Immature natural killer cell (primary cell): ENCODE results near the gene TCF7L2. TPM values are rescaled to one million over a fixed set of nuclear protein-coding genes. Genes with fewer than 3 reads are reported as not detected.

Experiments used
- DNase-seq, 3 donors: peaks; one replicate each; pipeline ENCODE4 v3.0.0; 2022; ENCODE audit warnings: mixed read lengths in 1 of 3
- H3K27ac Mint-ChIP-seq, 6 donors: one replicate each; pipeline ENCODE4 v1.8.0; 2020; ENCODE audit warnings: mixed read lengths in 6 of 6, mild to moderate bottlenecking in 5 of 6, inconsistent platforms in 4 of 6, moderate library complexity in 3 of 6
- H3K27me3 Mint-ChIP-seq, 3 donors: one replicate each; pipeline ENCODE4 v1.8.0; 2020 to 2021; ENCODE audit warnings: low read depth in 3 of 3, mild to moderate bottlenecking in 3 of 3, mixed read lengths in 3 of 3, moderate library complexity in 3 of 3, inconsistent platforms in 1 of 3
- H3K36me3 Mint-ChIP-seq, 3 donors: one replicate each; pipeline ENCODE4 v1.8.0; 2020; ENCODE audit warnings: mixed read lengths in 3 of 3, inconsistent platforms in 2 of 3, mild to moderate bottlenecking in 2 of 3
- H3K4me1 Mint-ChIP-seq, 2 donors: one replicate each; pipeline ENCODE4 v1.8.0; 2020; ENCODE audit warnings: inconsistent platforms in 2 of 2, mild to moderate bottlenecking in 2 of 2, mixed read lengths in 2 of 2, moderate library complexity in 1 of 2
- H3K4me3 Mint-ChIP-seq, 5 donors: one replicate each; pipeline ENCODE4 v1.8.0; 2020; ENCODE audit warnings: mild to moderate bottlenecking in 5 of 5, mixed read lengths in 5 of 5, inconsistent platforms in 3 of 5, moderate library complexity in 3 of 5
- H3K9me3 Mint-ChIP-seq, 6 donors: one replicate each; pipeline ENCODE4 v1.8.0; 2020; ENCODE audit warnings: mild to moderate bottlenecking in 6 of 6, mixed read lengths in 6 of 6, inconsistent platforms in 4 of 6, moderate library complexity in 3 of 6
- polyA plus RNA-seq, 3 donors: library from polyadenylated mRNA; unstranded; fragments of 300-500 nt; fragmentation: Illumina TruSeq; gene quantifications; one replicate each; pipeline ENCODE4 v1.2.3, GENCODE V29; 2021

The TCF7L2 gene
- polyA plus RNA-seq, 3 donors from 2014 or later = 0.83 to 1.8 TPM; not detected in 1

DNA sequence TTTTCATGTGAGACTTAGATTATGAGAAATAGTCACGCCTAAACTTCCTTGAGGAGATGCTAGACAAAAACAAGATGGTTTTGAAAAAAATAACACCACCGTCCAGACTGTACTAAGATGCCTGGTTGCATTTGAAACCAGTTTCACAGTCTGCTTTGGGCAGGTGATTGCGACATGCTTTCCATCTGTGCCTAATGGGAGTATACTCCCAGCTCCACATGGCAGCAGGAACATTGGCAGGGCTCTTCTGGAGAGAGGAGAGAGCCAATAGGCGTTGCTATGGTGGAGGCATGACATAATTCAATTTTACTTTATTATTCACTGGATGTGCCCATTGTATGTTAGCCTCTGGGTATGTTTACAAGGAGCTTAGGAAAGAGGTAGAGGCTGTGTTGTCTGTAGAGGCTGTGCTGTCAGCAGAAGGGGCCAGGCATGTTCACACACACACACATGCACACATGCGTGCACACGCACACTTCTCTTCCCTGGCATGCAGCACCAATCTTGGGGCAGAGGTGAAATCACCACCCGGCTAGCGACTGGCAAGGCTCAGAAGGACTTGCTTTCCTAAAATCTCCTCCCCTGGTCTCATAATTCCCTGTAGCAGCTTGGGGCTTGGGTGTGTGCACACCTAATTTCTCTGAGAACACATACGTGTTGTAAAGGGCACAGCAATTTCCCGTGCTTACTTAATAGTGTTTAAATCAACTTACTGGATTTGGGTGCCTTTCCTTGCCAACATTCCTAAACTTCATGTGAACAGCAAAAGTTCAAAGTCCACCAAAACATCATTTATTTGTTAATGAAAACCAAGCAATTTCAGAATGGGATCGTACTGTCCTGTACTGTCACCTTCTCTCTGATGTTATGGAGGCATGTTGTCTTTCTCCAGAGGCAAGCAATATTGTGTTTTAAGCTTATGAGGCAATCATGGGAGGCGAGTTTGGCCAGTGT lies 162.1 kb downstream of the TCF7L2 start:
- H3K9me3 Mint-ChIP-seq = peaks cover 0 to 2% (median 0%) of the 10 kb centered on the region in 6 donors

DNA sequence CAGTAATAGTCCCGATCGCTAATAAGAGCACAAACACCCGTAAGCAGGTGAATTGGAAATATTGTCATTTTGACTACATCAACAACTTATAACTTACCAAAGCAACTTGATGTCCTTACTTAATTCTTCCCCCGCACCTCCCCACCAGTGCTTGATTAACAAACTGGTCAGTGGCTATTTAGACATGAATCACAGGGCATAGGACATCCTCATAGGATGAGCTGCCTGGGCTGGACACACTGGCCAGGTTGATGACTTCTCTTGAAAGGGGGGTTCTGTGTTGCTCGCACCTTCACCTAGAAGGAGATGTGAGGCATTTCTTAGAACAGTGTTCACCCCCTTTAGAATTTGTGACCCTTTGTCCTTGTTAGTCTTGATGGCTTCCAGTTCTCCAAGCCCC lies 163.2 kb downstream of the TCF7L2 start:
- Mint-ChIP-seq H3K36me3 (no peaks in the 10 kb centered on the region), H3K4me3 (no peak overlapping the region), H3K27ac (no peak overlapping the region), H3K9me3 (peaks cover 0 to 2% (median 0%) of the 10 kb centered on the region in 6 donors), H3K27me3 (peaks cover 0 to 2% (median 0%) of the 10 kb centered on the region in 3 donors), H3K4me1 (no peaks in the 10 kb centered on the region)
- DNase-seq = no peak

More for the DNA sequence above, 162.1 kb downstream of the TCF7L2 start:
- H3K27me3 Mint-ChIP-seq = peaks cover 0 to 2% (median 0%) of the 10 kb centered on the region in 3 donors
- no peak overlapping the region for H3K4me3 Mint-ChIP-seq
- peak overlapping the region in 1 of 6 donors; percentile 31 for H3K27ac Mint-ChIP-seq
- no peak for DNase-seq
- H3K4me1 Mint-ChIP-seq = no peaks in the 10 kb centered on the region
- H3K36me3 Mint-ChIP-seq = no peaks in the 10 kb centered on the region

GRCh38 chr10:113113918-113114317 lies 163.9 kb downstream of the TCF7L2 start:
- DNase-seq = no peak
- no peaks in the 10 kb centered on the region for H3K9me3 Mint-ChIP-seq
- no peaks in the 10 kb centered on the region for H3K36me3 Mint-ChIP-seq
- no peak overlapping the region for H3K27ac Mint-ChIP-seq
- H3K27me3 Mint-ChIP-seq = peaks cover 0 to 2% (median 0%) of the 10 kb centered on the region in 3 donors
- no peaks in the 10 kb centered on the region for H3K4me1 Mint-ChIP-seq
- no peak overlapping the region for H3K4me3 Mint-ChIP-seq

DNA sequence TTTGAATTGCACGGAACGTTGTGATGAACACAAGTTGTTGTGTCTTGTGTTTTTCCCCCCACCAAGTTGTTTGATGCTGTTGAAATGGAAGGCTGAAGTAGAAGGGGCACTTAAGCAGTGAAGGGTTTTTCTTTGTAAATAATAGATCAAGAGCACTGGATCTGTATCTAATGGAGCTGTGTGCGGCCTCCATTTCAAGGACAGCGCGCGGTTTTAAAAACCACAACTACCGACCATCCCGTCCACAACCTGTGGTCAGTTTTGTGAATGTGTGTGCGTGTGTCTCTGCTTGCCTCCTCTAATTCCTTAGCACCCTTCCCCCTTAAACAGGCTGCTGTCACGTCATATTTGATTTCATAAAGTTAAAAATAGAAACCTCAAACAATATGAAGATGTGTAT lies 165.5 kb downstream of the TCF7L2 start:
- Mint-ChIP-seq H3K4me3 (no peak overlapping the region), H3K27ac (peak overlapping the region in 2 of 6 donors; percentile 10 to 26), H3K4me1 (no peaks in the 10 kb centered on the region), H3K9me3 (no peaks in the 10 kb centered on the region), H3K27me3 (peaks cover 0 to 2% (median 0%) of the 10 kb centered on the region in 3 donors), H3K36me3 (no peaks in the 10 kb centered on the region)
- no peak for DNase-seq

DNA sequence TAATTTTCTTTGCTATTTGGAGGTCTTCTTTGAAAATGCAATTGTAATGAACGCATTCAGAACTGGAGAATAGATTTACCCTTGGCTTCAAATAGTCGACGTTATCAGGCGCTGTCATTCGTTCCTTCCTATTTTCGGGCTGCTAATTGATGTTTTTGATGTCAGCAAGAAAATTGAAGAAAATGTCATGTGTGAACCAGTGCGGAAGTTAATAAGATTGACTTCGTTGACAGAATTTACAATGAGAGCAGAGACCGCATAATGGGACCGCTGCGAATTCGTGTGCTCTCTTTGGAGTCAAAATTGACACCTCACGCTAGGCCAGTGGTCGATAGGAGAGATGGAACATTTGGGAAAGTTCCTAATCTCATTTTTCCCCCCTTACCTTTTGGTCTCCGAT lies 168.8 kb downstream of the TCF7L2 start:
- Mint-ChIP-seq H3K27me3 (peaks cover 0 to 6% (median 2%) of the 10 kb centered on the region in 3 donors), H3K4me3 (no peak overlapping the region), H3K36me3 (no peaks in the 10 kb centered on the region), H3K27ac (no peak overlapping the region), H3K4me1 (peaks cover 0 to 2% of the 10 kb centered on the region in 2 donors), H3K9me3 (no peaks in the 10 kb centered on the region)
- DNase-seq = no peak

- no peak overlapping the region for H3K27ac Mint-ChIP-seq
- H3K27me3 Mint-ChIP-seq = peaks cover 0 to 7% (median 2%) of the 10 kb centered on the region in 3 donors
Observed at GRCh38 chr10:113119801-113120200, 169.8 kb downstream of the TCF7L2 start.

DNA sequence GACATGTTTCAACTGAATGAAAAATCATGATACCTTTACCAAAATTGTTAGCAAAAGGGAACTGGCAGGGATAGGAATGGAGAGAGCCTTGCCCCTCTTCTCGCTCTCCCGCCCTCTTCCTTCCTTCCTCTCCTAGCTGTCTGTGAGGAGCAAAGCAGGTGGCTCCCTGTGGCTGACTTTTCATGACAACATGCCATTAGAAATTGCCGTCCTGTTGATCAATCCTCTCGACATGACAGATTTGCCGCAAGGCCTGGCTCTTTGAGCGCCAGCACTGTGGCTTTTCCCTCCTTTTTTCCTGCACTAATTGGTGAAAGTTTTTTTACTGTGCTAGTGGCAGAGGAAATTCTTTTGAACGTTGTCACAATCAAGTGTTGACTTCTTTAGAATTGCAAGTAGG lies 171.1 kb downstream of the TCF7L2 start:
- H3K4me3 Mint-ChIP-seq = no peak overlapping the region
- DNase-seq = no peak
- H3K27me3 Mint-ChIP-seq = peaks cover under 1 to 11% (median 2%) of the 10 kb centered on the region in 3 donors
- no peak overlapping the region for H3K27ac Mint-ChIP-seq
- no peaks in the 10 kb centered on the region for H3K36me3 Mint-ChIP-seq
- H3K4me1 Mint-ChIP-seq = peaks cover 2 to 3% of the 10 kb centered on the region in 2 donors
- H3K9me3 Mint-ChIP-seq = no peaks in the 10 kb centered on the region

More at GRCh38 chr10:113119801-113120200, 169.8 kb downstream of the TCF7L2 start:
- peaks cover 0 to 2% of the 10 kb centered on the region in 2 donors for H3K4me1 Mint-ChIP-seq
- no peaks in the 10 kb centered on the region for H3K36me3 Mint-ChIP-seq
- DNase-seq = no peak
- no peak overlapping the region for H3K4me3 Mint-ChIP-seq
- H3K9me3 Mint-ChIP-seq = no peaks in the 10 kb centered on the region

DNA sequence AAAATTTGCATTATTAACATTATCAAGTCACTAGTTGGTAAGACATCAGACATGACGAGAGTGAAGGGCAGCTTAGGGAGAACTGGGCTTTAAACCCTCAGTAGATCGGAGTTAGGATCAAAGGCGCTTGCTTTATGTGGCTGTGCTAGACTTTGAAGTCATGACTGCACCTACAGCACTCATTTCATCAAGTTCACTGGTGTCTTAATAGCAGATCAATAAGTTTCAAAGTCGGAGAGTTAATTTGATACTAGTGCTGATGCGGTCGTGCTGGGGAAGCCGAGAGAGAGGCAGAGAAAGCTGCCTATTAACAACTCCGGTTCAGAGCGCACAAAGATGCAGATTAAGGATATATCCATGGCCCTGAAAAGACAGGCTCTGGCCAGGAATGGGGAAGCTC lies 172.9 kb downstream of the TCF7L2 start:
- Mint-ChIP-seq H3K9me3 (no peaks in the 10 kb centered on the region), H3K4me3 (no peak overlapping the region), H3K4me1 (peaks cover 7% of the 10 kb centered on the region in 2 donors), H3K27ac (no peak overlapping the region), H3K36me3 (no peaks in the 10 kb centered on the region), H3K27me3 (peaks cover 5 to 11% (median 7%) of the 10 kb centered on the region in 3 donors)
- DNase-seq = no peak

- no peaks in the 10 kb centered on the region for H3K36me3 Mint-ChIP-seq
- no peak for DNase-seq
- no peak overlapping the region for H3K27ac Mint-ChIP-seq
- no peak overlapping the region for H3K4me3 Mint-ChIP-seq
- peaks cover 7% of the 10 kb centered on the region in 2 donors for H3K4me1 Mint-ChIP-seq
- H3K27me3 Mint-ChIP-seq = peaks cover 6 to 11% (median 8%) of the 10 kb centered on the region in 3 donors
- H3K9me3 Mint-ChIP-seq = no peaks in the 10 kb centered on the region
Observed at GRCh38 chr10:113124724-113125123, 174.7 kb downstream of the TCF7L2 start.

DNA sequence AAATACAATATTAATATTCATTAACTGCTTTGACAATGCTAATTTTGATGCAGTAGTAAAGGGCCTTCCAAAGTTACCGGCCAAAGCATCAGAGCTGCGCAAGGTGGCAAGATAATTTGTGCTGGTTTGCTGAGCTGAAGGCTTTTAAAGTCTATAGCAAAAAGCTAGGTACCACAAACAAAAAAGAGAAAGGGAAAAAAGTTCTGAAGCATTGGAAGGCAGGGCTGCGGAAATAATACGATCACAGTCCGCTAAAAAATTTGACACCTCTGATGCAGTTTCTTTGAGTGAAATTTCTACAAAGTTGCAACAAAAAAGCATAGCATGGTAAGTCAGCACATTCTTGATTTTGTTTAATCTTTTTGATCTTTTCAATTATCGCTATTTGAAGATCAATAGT lies 175.6 kb downstream of the TCF7L2 start:
- H3K4me3 Mint-ChIP-seq = no peak overlapping the region
- DNase-seq = no peak
- peaks cover 6 to 15% (median 8%) of the 10 kb centered on the region in 3 donors for H3K27me3 Mint-ChIP-seq
- no peaks in the 10 kb centered on the region for H3K9me3 Mint-ChIP-seq
- H3K36me3 Mint-ChIP-seq = no peaks in the 10 kb centered on the region
- H3K27ac Mint-ChIP-seq = no peak overlapping the region
- H3K4me1 Mint-ChIP-seq = peaks cover 7% of the 10 kb centered on the region in 2 donors

GRCh38 chr10:113126229-113127201 lies 176.5 kb downstream of the TCF7L2 start:
- Mint-ChIP-seq H3K4me1 (peaks cover 6 to 7% of the 10 kb centered on the region in 2 donors), H3K36me3 (no peaks in the 10 kb centered on the region), H3K27me3 (peaks cover 6 to 15% (median 8%) of the 10 kb centered on the region in 3 donors), H3K9me3 (no peaks in the 10 kb centered on the region), H3K27ac (no peak overlapping the region), H3K4me3 (peak overlapping the region; percentile 10 to 60 (median 51))
- DNase-seq = peak; percentile 6 to 38 (median 18)

GRCh38 chr10:113127261-113127900 lies 177.3 kb downstream of the TCF7L2 start:
- peaks cover 6 to 7% of the 10 kb centered on the region in 2 donors for H3K4me1 Mint-ChIP-seq
- no peaks in the 10 kb centered on the region for H3K36me3 Mint-ChIP-seq
- H3K4me3 Mint-ChIP-seq = peak overlapping the region in 2 of 5 donors; percentile 46 to 49
- no peaks in the 10 kb centered on the region for H3K9me3 Mint-ChIP-seq
- no peak for DNase-seq
- H3K27ac Mint-ChIP-seq = no peak overlapping the region
- peaks cover 6 to 14% (median 8%) of the 10 kb centered on the region in 3 donors for H3K27me3 Mint-ChIP-seq

DNA sequence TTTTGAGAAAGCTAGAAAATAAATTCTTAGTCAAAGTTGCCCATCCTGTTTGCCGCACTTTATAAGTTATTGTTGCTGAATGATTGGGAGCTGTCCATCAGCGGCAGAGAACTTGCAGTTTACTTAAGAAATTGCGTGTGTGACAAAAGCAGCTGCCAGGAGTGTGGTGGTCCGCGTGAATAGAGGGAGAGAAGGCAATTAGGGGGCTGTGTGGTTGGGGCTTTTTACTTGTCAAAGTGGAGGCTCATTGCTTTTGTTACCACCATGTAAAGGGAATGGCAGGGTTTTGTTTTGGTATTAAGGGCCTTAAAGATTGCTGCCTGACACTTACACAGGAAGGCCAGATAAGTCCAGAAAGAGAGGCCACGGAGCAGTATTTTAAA lies 177.8 kb downstream of the TCF7L2 start:
- Mint-ChIP-seq H3K9me3 (no peaks in the 10 kb centered on the region), H3K4me1 (peaks cover 6 to 7% of the 10 kb centered on the region in 2 donors)

More for the DNA sequence above, 177.8 kb downstream of the TCF7L2 start:
- Mint-ChIP-seq H3K4me3 (no peak overlapping the region), H3K36me3 (no peaks in the 10 kb centered on the region), H3K27me3 (peaks cover 5 to 11% (median 8%) of the 10 kb centered on the region in 3 donors), H3K27ac (no peak overlapping the region)
- no peak for DNase-seq
